Kidney glomerular epithelial cell (primary cell): ENCODE measurements around the gene NLGN4X.

ENCODE experiments used
- DNase-seq: peaks from one replicate; lab custom pipeline; 2025; lab: John Stamatoyannopoulos, UW

The NLGN4X gene

GRCh38 chrX:5867778-5868177 lies 360.9 kb downstream of the NLGN4X start:
- no peak for DNase-seq

GRCh38 chrX:5857232-5857631 lies 371.4 kb downstream of the NLGN4X start:
- DNase-seq, result no peak

- DNase-seq, result no peak
Measured at GRCh38 chrX:5852941-5853340, 375.7 kb downstream of the NLGN4X start.

GRCh38 chrX:5842601-5843000 lies 386.1 kb downstream of the NLGN4X start:
- DNase-seq, result no peak
